ENCODE results near the gene LPIN1. TPM values are rescaled to one million over a fixed set of nuclear protein-coding genes. Genes with fewer than 3 reads are reported as not detected.

LPIN1 gene
- total RNA-seq, 1 donor from 2014 or later: 13.8 TPM

DNA sequence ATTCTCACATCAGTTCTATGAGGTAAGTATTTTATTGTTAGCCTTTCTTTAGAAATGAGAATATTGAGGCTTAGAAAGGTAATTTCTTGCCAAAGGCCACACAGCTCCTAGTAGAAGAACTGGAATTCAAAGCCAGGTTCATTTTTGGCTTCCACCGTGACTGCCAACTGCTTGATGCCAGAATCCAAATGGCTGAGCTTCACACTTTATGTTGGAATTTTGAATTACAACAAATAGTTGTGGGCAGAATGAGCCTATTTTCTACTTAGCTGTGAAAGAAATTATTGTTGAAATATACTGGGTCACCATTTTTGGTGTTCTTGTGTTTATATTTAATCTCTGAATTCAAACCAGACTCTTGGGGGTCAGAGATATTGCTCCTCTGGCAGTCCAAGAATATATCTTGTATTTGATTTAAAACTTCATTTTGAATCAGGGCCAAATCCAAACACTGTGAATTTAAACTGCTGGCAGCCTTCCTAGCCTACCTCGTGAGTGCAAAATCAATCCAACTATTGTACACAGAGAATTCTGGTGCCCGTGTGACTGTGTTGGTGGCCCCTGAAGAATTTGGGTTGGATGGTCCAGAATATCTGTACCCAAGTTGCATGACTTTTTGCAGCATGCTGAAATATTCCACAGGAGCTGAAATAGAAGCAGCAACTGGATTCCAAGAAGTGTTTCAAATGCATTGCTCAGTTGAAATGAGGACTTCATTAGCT is 35.6 kb upstream of the LPIN1 start:
- H3K27ac ChIP-seq: peak overlapping the region; percentile 58 to 73
- no peaks in the 10 kb centered on the region for H3K27me3 ChIP-seq
- peaks cover 4 to 12% of the 10 kb centered on the region in 2 donors for H3K4me1 ChIP-seq
- TF ChIP-seq, protein P1, sequence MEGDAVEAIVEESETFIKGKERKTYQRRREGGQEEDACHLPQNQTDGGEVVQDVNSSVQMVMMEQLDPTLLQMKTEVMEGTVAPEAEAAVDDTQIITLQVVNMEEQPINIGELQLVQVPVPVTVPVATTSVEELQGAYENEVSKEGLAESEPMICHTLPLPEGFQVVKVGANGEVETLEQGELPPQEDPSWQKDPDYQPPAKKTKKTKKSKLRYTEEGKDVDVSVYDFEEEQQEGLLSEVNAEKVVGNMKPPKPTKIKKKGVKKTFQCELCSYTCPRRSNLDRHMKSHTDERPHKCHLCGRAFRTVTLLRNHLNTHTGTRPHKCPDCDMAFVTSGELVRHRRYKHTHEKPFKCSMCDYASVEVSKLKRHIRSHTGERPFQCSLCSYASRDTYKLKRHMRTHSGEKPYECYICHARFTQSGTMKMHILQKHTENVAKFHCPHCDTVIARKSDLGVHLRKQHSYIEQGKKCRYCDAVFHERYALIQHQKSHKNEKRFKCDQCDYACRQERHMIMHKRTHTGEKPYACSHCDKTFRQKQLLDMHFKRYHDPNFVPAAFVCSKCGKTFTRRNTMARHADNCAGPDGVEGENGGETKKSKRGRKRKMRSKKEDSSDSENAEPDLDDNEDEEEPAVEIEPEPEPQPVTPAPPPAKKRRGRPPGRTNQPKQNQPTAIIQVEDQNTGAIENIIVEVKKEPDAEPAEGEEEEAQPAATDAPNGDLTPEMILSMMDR (IDR thresholded peaks at IDR 0.05): no peak
- no peaks in the 10 kb centered on the region for H3K36me3 ChIP-seq
- DNase-seq (ENCODE audit: low spot score in 2 of 2): no peak
- no peak overlapping the region for H3K4me3 ChIP-seq
- intact Hi-C loops (cut with DNase I): loop anchor here (2.0 kb wide), 1 partner anchor 28 kb away; no protein-coding TSS in a partner anchor
- H3K9me3 ChIP-seq: no peaks in the 10 kb centered on the region

DNA sequence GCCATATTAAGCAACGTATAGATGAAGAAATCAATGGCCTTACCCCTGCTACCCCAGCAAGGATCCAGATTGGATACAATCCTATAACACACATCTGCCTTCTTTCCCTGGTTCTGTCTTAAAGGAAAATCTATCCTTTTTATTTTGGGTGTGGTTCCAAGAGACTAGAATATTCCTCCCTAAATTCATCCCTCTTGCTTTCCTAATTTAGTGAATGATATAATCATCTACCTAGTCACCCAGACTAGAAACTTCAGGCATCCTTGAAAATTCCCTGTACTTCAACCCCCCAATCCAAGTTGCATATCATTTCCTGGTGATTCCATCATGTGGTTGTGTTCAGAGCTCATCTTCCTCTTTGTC is 35.1 kb upstream of the LPIN1 start:
- Histone ChIP-seq H3K27me3 (no peaks in the 10 kb centered on the region), H3K4me1 (peaks cover 4 to 12% of the 10 kb centered on the region in 2 donors), H3K27ac (peak overlapping the region; percentile 58 to 73), H3K36me3 (no peaks in the 10 kb centered on the region), H3K4me3 (no peak overlapping the region), H3K9me3 (no peaks in the 10 kb centered on the region)
- TF ChIP-seq, protein P1 (IDR thresholded peaks at IDR 0.05): no peak
- DNase-seq (ENCODE audit: low spot score in 2 of 2): no peak
- intact Hi-C loops (cut with DNase I): loop anchor here (2.0 kb wide), 1 partner anchor 27 kb away; no protein-coding TSS in a partner anchor

DNA sequence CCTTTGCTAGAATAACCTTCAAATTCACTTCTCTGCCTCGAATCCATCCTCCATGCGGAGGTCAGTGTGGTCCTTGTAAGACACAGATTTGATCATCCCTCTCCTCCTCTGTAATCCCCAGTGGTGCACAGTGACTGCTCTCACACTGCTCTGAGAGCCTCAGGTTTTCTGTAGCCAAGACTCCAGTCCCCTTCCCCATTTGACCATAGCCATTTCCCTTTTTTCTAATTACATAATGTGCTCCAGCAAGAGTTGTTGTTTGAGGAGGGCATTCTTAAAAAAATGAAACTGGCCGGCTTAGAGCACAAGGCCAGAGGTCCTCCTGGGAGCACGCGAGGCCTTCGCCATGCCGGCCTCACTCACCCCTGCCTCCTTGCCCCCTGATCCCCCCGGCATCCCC is 34.7 kb upstream of the LPIN1 start:
- peak overlapping the region in 1 of 2 donors; percentile 73 for H3K27ac ChIP-seq
- no peaks in the 10 kb centered on the region for H3K27me3 ChIP-seq
- no peaks in the 10 kb centered on the region for H3K36me3 ChIP-seq
- no peak for DNase-seq (ENCODE audit: low spot score in 2 of 2)
- no peak overlapping the region for H3K4me3 ChIP-seq
- intact Hi-C loops (cut with DNase I): loop anchor here (2.0 kb wide), 1 partner anchor 27 kb away; no protein-coding TSS in a partner anchor
- no peaks in the 10 kb centered on the region for H3K9me3 ChIP-seq
- TF ChIP-seq, protein P1 (IDR thresholded peaks at IDR 0.05): no peak
- H3K4me1 ChIP-seq: peaks cover 4 to 14% of the 10 kb centered on the region in 2 donors

DNA sequence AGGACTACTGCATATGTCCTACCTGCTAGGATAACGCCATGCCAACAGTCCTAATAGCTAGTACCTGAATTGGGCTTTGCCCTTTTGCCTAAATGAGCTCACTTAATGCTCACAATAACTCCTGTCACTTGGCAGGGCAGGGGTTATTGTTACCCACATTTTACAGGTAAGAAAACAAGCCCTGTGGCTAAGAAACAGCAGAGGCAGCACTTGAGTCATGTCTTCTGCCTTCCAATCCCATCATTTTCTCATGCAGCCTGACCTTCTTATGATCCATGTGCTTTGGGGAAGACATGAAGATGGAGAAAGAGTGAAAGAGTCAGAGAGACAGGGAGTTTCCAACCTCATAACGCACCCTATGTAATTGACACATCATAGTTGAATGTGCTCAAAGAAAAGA is 33.6 kb upstream of the LPIN1 start:
- Histone ChIP-seq H3K27ac (no peak overlapping the region), H3K4me1 (peaks cover 4 to 16% of the 10 kb centered on the region in 2 donors), H3K36me3 (no peaks in the 10 kb centered on the region), H3K9me3 (no peaks in the 10 kb centered on the region), H3K27me3 (no peaks in the 10 kb centered on the region), H3K4me3 (no peak overlapping the region)
- TF ChIP-seq, protein P1 (IDR thresholded peaks at IDR 0.05): no peak
- intact Hi-C loops (cut with DNase I): no loop called here
- DNase-seq (ENCODE audit: low spot score in 2 of 2): no peak

DNA sequence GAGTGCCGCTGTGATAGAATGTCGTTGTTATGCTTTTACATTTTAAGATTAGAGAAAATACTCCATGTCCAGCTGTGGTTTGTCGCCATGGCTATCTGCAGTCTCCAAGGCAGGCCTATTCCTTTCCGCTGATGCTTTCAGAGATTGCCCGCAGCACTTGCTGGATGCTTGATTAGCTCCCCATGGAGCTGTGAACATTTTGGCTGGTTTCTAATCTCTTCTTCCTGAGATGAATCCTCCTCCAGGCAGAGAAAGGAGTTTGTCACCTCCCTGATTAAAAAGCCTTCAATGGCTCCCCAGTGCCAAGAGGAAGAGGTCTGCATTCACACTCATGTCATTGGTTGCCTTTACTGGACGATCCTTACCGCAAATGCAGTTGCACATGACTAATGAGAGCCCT is 32.6 kb upstream of the LPIN1 start:
- TF ChIP-seq, protein P1 (IDR thresholded peaks at IDR 0.05): no peak
- H3K4me3 ChIP-seq: no peak overlapping the region
- intact Hi-C loops (cut with DNase I): no loop called here
- H3K4me1 ChIP-seq: peaks cover 4 to 16% of the 10 kb centered on the region in 2 donors
- no peaks in the 10 kb centered on the region for H3K9me3 ChIP-seq
- no peak for DNase-seq (ENCODE audit: low spot score in 2 of 2)
- no peak overlapping the region for H3K27ac ChIP-seq
- H3K27me3 ChIP-seq: no peaks in the 10 kb centered on the region
- no peaks in the 10 kb centered on the region for H3K36me3 ChIP-seq

Measured in ascending aorta (tissue), 2 donors.